ENCODE results near the gene TOMT.

TOMT gene

DNA sequence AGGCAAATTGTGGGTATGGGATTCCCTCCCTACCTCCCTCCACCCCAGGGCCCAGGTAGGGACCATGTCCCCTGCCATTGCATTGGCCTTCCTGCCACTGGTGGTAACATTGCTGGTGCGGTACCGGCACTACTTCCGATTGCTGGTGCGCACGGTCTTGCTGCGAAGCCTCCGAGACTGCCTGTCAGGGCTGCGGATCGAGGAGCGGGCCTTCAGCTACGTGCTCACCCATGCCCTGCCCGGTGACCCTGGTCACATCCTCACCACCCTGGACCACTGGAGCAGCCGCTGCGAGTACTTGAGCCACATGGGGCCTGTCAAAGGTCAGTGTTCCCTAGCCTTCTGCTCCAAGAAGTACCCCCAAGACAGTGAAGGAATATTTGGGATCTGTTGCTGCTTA lies at the start of gene TOMT:
TOMT (plus strand) TSS at position 37 of the 400 bp plus-strand sequence; CDS start at position 65, 28 bp downstream.
- no peak for DNase-seq

GRCh38 chr11:72058416-72059034 lies 47.2 kb upstream of the TOMT start:
- DNase-seq, result no peak

GRCh38 chr11:72061739-72062396 lies 43.9 kb upstream of the TOMT start:
- DNase-seq, result no peak

GRCh38 chr11:72066855-72067254 lies 38.9 kb upstream of the TOMT start:
- no peak for DNase-seq

DNA sequence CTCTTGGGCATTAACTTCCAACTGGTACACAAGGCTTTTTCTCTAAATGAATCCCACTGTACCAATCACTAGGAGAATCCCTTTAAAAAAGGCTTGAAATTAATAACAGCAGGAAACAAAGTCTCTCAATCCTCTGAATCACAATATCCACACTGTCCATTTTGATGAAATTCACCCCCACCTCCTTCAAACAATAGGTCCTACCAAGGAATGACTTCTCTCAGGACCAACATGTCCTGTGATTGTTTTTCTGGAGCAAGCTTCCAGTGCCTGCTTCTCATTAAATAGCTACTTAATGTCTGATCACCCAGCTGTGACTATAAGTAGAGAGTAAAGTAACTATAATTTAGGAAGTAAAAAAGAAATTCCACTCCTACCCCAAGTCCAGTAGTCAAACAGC lies 38.5 kb upstream of the TOMT start:
- no peak for DNase-seq

DNA sequence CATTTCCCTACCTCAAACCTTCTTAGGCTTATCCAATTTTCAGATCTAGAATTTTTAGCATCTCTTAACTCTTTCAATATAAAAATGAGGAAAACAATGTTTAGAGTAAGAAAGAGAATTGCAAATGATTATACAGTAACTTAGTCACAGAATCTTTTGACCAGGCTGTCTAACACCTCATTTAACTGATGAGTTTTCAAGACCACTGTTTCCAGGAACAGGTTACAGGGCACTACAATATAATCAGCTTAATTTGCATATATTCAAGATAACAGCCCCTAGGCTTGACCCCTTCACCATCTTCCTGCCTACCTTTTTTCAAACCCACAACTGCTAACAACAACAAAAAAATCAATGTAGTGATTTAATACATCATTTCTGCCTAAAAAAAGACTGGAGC lies 38.0 kb upstream of the TOMT start:
- DNase-seq, result no peak

DNA sequence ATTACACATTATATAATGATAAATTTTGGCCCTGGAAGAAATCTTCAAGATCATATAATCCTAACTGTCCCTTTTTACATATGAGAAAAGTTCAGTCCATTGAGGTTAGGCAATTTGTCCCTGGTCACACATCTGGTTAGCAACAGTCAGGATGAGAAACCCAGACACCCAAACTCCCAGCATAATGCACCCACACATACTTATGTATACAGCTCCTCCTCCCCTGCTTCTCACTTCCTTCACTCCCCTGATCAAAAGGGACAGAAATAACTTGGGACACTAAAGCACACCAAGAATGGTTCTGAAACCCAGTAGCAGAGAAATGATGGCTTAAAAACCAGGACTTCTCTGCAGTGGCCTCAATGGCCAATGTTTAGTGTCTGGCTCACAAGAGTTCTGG lies 36.5 kb upstream of the TOMT start:
- no peak for DNase-seq

DNA sequence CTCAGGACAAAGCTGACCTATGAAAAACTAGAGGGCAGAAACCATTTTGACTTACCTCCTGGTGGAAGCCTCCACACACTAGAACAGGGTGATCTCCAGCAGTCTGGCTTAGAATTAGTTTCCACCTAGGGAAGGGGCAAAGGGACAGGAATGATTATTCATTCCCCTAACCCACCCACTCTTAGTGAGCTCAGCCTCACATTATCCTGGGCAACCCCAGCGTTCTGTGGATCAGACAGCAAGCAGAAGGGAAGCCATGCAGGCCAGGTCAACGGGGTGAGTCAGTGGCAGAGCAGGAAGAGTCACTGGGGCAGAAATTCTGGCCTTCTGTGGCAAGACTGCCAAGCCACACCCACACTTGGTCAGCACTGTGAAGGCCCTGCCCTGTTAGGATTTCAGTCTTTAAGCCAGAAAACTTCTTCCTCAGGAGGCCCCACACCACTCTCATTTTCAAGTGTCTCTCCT lies 35.9 kb upstream of the TOMT start:
- DNase-seq, result peak; percentile 33

- DNase-seq, result no peak
These were observed 35.2 kb upstream of the TOMT start for GRCh38 chr11:72070491-72070890.

DNA sequence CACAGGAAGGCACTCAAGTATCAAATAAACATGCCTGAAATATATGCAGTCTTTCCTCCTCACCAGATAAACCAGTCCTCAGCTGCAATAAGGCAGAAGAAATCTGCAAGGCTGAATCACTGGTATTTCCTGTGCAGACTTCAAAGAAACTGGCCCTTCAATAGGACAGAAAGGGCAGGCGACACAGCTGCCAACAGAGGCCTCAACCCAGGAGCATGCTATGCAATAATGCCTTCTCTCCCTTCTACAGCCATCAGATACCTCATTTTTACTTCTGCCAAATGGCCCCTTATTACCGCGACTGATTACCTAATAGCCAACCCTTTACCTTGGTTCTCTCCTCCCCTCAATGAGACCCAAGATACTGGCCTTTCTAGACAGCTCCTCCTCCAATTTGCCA lies 33.4 kb upstream of the TOMT start:
- DNase-seq, result no peak

DNA sequence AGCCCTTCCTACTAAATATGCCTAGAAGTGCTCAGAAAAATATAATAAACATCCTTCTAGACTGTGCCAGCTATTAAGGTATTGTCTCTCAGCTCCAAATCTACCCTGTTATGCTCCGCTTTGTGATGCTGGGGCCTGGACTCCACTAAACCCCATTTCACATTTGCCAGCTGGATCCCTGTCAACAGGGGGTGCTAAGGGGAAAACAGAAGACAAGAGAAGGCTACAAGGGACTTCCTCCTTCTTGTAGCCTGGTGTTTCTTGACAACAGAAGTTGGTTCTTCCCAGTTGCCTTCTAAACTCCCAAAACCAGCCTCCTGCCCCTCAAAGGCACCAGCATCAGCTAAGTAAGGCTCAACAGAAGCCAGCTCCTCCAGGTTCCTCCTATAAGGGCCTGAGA lies 30.6 kb upstream of the TOMT start:
- DNase-seq, result no peak

GRCh38 chr11:72075756-72076155 lies 30.0 kb upstream of the TOMT start:
- no peak for DNase-seq

DNA sequence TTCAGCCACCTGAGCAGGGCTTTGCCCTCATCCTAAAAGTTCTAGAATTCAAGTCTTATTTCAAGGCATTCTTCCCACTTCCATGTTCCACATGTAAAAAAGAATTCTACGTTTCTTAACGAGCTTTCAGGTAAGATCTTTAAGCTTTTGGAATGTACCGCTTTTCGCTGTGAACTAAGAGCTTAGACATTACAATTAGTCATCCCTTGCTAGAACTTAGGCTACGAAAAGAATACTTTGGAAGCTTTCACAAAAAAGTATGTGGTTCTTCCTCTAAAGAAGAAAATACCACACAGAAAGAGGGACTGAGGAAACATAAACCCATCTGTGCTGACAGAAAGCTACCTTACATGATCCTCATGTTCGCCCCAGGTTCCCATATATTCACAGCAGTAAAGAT lies 27.2 kb upstream of the TOMT start:
- no peak for DNase-seq

GRCh38 chr11:72079819-72080325 lies 25.9 kb upstream of the TOMT start:
- DNase-seq, result no peak

DNA sequence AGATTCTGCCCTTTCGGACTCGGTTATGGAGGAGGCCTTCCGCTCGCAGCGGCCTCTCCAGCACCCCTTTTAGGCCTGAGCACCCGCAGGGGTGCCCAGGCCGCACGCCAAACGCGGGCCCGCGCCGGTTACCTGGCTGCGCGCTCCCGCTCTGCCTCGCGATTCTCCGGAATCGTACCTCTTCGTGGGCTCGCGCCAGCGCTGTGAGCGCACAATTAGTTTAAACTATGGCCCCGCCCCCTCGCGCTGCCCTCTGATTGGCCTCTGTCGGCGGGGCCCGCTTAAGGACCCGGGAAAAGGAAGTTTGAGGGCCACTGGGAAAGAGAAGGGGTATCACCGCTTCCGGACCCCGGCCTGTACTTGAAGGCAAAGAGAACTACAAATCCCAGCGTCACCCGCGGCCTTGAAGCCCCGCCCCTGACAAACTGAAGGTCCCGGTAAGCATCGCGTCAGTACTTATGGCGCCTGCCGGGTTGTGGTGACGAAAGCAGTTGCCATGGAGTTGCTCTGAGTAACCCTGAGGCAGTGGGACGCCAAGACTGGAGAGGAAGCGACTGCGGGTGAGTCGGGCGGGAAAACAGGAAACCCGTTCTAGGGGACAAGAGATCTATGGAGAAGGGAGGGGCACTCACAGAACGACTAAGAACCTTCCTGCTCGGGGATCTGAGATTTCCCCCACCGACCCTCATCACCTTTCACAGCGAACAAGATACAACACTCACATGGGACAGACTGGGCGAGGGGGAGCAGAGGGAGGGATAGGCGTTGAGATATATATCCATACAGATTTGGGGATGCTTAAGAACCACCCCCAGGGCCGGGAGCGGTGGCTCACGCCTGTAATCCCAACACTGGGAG lies 25.2 kb upstream of the TOMT start, which contains the start of the genes LRRC51 and NUMA1:
LRRC51 (plus strand) TSS at position 525 of the 858 bp plus-strand sequence. CDS start 8,234 bp downstream, outside the sequence.
NUMA1 (minus strand) TSS at position 217 of the 858 bp plus-strand sequence. CDS start 44,599 bp downstream, outside the sequence.
- peak; percentile 99 for DNase-seq

DNA sequence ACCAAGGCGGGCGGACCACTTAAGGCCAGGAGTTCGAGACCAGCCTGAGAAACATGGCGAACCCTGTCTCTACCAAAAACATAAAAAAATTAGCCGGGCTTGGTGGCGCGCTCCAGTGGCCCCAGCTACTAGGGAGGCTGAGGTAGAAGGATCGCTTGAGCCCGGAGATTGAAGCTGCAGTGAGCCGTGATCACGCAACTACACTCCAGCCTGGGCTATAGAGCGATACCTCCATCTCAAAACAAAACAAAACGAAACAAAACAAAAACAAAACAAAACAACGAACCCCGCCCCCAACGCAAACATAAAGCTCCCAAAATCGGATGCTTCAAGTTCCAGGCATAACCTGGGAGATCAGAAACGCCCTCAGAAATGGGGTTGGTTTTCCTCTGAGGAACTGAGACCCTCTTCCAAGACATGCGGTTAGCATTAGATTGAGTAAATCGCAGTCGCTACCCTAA lies 24.5 kb upstream of the TOMT start:
- DNase-seq, result no peak

DNA sequence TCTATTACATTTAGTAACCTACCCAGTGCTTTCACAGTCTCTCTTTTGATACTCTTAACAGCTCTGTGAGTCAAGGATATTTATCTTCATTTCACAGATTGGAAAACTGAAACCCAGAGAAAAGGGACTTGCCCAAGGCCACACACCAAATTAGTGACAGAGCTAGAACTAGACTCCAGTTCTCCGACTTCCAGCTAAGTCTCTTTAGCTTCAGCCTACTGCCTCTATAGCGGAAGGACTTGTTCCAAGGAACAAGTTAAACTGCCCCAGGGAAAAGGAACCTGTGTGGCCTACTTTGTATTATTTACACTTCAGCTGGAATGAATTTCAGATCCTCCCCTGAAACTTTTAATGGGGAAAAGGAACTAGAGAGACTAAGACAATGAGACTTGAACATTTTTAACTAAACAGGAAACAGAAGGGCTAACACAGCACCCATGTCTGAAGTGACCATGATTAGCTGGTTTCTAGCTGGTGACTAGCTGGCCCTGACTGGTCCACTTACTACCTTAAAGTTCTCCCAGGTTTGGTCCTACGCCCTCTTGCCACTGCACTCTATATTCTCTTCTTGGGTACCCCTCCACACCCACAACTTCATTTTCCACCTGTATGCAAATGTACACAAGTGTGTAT lies 23.8 kb upstream of the TOMT start:
- no peak for DNase-seq

DNA sequence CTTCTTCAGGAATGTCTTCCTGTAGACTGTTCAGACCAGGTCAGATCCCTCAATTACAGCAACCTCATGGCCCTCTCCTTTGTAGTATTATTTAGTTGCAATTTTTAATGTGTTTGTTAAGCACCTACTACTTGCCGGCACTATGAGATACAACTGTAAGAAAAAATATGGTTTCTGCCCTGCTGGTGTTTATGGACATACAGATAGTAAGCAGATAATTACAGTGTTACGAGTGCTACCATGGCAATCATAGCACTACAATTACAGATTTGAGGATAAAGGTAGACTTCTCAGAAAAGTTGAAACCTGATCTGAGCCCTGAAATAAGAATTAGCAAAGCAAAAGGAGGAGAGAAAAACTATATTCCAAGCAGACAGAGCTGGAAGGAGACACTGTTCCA lies 22.3 kb upstream of the TOMT start:
- no peak for DNase-seq

- no peak for DNase-seq
These were observed 21.6 kb upstream of the TOMT start for GRCh38 chr11:72084076-72084475.

DNA sequence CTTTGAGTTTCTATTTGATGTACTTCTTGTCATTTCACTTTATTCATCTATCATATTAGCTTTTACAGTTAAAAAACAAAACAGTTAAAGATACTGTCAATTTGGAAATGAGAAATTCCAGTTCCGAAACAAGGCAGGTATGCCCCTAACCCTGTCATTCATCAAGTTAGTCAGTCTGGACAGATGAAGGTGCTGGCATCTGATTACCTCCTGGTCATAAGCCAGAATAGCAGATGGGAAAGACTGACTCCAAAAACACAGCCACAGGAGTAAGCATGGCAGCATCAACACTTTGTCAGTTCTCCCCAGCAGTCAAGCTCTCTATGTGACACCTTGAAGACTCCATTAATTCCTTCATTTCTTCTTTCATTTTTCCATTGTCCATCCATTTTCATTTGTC lies 20.8 kb upstream of the TOMT start:
- DNase-seq, result no peak

- DNase-seq, result no peak
These were observed 19.9 kb upstream of the TOMT start for GRCh38 chr11:72085621-72086351.

All from stimulated activated CD8-positive, alpha-beta memory T cell treated with anti-CD3 and anti-CD28 coated beads, Interleukin-4, amount 100 ng/mL, for 48 hours (primary cell).